Activated B cell treated with CpG ODN at 0.5 μM for 24 hours (primary cell): ENCODE measurements around the gene PARM1. TPM values are rescaled to one million over a fixed set of nuclear protein-coding genes. Genes with fewer than 3 reads are reported as not detected.

Source experiments
- ATAC-seq: fragments of 200-7000 bp; cut with Tn5 transposase; one replicate; pipeline ENCODE4 v1.10.0; 2021; ENCODE audit warnings: low read depth, mild to moderate bottlenecking, moderate library complexity
- CTCF ChIA-PET: fragments of 350-600 bp; sonication (Branson Sonifier 250); formaldehyde crosslinking; loops from one replicate; lab custom pipeline; 2021; ENCODE audit warnings: antibody characterized with exemption; lab: Charles Lee
- POLR2A ChIA-PET: fragments of 350-600 bp; sonication (Branson Sonifier 250); formaldehyde crosslinking; loops from one replicate; lab custom pipeline; 2021; ENCODE audit warnings: antibody characterized with exemption; lab: Charles Lee
- DNase-seq: peaks from one replicate; pipeline ENCODE4 v3.0.0; 2022
- H3K27ac Mint-ChIP-seq: one replicate; pipeline ENCODE4 v1.8.0; 2020; ENCODE audit warnings: mixed read lengths
- H3K27me3 Mint-ChIP-seq: one replicate; pipeline ENCODE4 v1.8.0; 2021; ENCODE audit warnings: mixed read lengths
- H3K36me3 Mint-ChIP-seq: one replicate; pipeline ENCODE4 v1.8.0; 2021; ENCODE audit warnings: low read depth, mixed read lengths
- H3K4me1 Mint-ChIP-seq: one replicate; pipeline ENCODE4 v1.8.0; 2021; ENCODE audit warnings: mixed read lengths
- H3K4me3 Mint-ChIP-seq: one replicate; pipeline ENCODE4 v1.8.0; 2020; ENCODE audit warnings: mild to moderate bottlenecking, mixed read lengths
- H3K9me3 Mint-ChIP-seq: one replicate; pipeline ENCODE4 v1.8.0; 2020; ENCODE audit warnings: mixed read lengths
- intact Hi-C: fragments of 100-400 bp; cut with micrococcal nuclease; formaldehyde crosslinking; loops from one replicate; pipeline ENCODE4 v1.15.1; 2024
- total RNA-seq: library from RNA; stranded (reverse); gene quantifications from 2 replicates; pipeline ENCODE4 v1.2.3, GENCODE V29; 2022
- TF ChIP-seq, protein P1 (sequence below): fragments of 200-600 bp; IDR thresholded peaks from one replicate; pipeline ENCODE4 v1.8.0; 2022; ENCODE audit warnings: antibody characterized with exemption, mild to moderate bottlenecking

The PARM1 gene
- total RNA-seq, 1 donor from 2014 or later: 6.5 TPM

GRCh38 chr4:75030649-75031235 lies 97.8 kb downstream of the PARM1 start:
- intact Hi-C loops: no loop called here
- no peak for DNase-seq
- Mint-ChIP-seq H3K4me3 (no peak overlapping the region), H3K27ac (peak overlapping the region; percentile 33), H3K9me3 (no peaks in the 10 kb centered on the region), H3K36me3 (peaks cover 20% of the 10 kb centered on the region), H3K4me1 (peaks cover 28% of the 10 kb centered on the region), H3K27me3 (no peaks in the 10 kb centered on the region)
- ChIA-PET CTCF (no interaction called here), POLR2A (no interaction called here)
- TF ChIP-seq, protein P1, sequence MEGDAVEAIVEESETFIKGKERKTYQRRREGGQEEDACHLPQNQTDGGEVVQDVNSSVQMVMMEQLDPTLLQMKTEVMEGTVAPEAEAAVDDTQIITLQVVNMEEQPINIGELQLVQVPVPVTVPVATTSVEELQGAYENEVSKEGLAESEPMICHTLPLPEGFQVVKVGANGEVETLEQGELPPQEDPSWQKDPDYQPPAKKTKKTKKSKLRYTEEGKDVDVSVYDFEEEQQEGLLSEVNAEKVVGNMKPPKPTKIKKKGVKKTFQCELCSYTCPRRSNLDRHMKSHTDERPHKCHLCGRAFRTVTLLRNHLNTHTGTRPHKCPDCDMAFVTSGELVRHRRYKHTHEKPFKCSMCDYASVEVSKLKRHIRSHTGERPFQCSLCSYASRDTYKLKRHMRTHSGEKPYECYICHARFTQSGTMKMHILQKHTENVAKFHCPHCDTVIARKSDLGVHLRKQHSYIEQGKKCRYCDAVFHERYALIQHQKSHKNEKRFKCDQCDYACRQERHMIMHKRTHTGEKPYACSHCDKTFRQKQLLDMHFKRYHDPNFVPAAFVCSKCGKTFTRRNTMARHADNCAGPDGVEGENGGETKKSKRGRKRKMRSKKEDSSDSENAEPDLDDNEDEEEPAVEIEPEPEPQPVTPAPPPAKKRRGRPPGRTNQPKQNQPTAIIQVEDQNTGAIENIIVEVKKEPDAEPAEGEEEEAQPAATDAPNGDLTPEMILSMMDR: no peak
- peak; percentile 34 for ATAC-seq

DNA sequence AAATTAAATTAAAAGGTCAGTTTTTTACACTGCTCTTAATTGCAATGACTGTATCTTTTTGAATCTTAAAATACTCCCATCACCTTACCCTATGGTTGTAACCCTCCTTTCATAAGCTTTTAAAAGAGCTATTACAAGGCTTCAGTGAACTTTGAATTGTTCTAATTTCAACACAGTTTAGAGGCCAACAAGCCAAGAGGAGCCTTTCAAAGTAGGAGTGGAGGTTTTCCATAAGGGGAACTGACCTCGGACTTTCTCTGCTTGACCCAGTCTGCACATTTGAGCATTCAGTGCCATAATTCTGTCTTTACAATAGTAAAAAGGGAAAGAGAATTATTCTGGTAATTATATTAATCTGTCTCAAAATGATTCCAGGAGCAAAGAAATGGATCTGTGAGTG lies 98.9 kb downstream of the PARM1 start:
- Mint-ChIP-seq H3K36me3 (peaks cover 23% of the 10 kb centered on the region), H3K4me1 (peaks cover 38% of the 10 kb centered on the region), H3K4me3 (no peak overlapping the region), H3K9me3 (no peaks in the 10 kb centered on the region), H3K27me3 (no peaks in the 10 kb centered on the region), H3K27ac (no peak overlapping the region)
- TF ChIP-seq, protein P1: no peak
- ChIA-PET POLR2A (no interaction called here), CTCF (no interaction called here)
- intact Hi-C loops: no loop called here
- DNase-seq (no peak), ATAC-seq (no peak)

GRCh38 chr4:75034523-75034922 lies 101.6 kb downstream of the PARM1 start:
- ATAC-seq (no peak), DNase-seq (no peak)
- POLR2A ChIA-PET: no interaction called here
- intact Hi-C loops: no loop called here
- Mint-ChIP-seq H3K36me3 (peaks cover 16% of the 10 kb centered on the region), H3K9me3 (no peaks in the 10 kb centered on the region), H3K27ac (no peak overlapping the region), H3K4me1 (peaks cover 48% of the 10 kb centered on the region), H3K27me3 (no peaks in the 10 kb centered on the region), H3K4me3 (no peak overlapping the region)
- CTCF ChIA-PET: no interaction called here
- TF ChIP-seq, protein P1: no peak

DNA sequence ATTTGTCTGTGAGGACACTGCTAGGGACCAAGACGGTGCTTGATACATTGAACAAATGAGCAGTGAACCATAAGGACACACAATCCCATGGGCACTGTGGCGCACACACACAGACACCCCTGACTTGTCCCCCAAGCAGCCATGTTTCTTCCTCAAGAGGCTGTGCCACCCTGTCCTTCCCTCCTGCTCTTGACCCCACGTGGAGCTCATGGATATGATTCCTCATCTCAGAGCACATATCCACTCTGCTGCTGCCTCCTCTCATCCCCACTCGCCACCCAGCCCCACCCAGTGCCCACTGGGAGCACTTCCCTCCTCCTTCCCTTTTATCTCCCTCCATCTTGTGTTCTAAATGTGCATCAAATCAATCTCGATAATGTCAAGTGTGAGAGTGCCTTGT lies 102.4 kb downstream of the PARM1 start:
- H3K27me3 Mint-ChIP-seq: no peaks in the 10 kb centered on the region
- ChIA-PET POLR2A (no interaction called here), CTCF (no interaction called here)
- DNase-seq (no peak), ATAC-seq (no peak)
- H3K36me3 Mint-ChIP-seq: peaks cover 16% of the 10 kb centered on the region
- intact Hi-C loops: no loop called here
- H3K4me3 Mint-ChIP-seq: no peak overlapping the region
- no peak overlapping the region for H3K27ac Mint-ChIP-seq
- no peaks in the 10 kb centered on the region for H3K9me3 Mint-ChIP-seq
- TF ChIP-seq, protein P1: no peak
- H3K4me1 Mint-ChIP-seq: peaks cover 42% of the 10 kb centered on the region

DNA sequence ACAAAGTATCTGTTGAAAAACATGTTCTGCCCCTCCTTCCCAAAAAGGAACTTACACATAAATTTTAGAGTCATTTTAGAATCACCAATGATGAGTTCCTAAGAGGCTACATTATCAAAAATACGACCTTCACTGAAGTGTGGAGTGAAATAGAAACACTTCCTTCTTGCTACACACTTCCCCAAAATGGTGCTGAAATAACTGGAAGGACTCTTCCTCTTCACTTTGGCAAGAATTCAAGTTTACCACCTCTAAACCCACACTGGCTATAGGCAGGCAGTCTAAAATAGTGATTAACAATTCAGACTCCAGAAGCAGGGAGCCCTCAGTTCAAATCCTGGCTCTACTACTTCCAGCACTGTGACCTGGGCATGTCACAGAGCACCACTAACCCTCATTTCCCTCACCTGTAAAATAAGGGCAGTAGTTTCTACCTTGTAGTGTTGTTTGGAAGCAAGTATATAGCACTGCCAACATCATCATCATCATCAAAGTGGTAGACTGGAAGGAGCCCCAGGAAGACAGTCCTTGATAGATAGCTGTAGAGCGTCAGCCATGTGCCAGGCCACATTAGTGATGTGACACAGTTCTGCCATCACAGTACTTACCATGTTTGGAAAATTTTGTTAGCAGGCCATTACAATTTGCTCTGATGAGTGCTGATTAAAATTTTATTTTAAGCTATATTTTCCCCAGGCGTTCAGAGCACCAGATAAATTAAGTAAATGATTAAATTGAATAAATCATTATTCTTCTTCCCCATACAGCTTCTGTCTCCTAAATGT lies 103.3 kb downstream of the PARM1 start:
- no peak for DNase-seq
- intact Hi-C loops: no loop called here
- peaks cover 16% of the 10 kb centered on the region for H3K36me3 Mint-ChIP-seq

More for the DNA sequence above, 103.3 kb downstream of the PARM1 start:
- Mint-ChIP-seq H3K4me3 (no peak overlapping the region), H3K27ac (peak overlapping the region; percentile 55), H3K27me3 (no peaks in the 10 kb centered on the region), H3K4me1 (peaks cover 41% of the 10 kb centered on the region), H3K9me3 (no peaks in the 10 kb centered on the region)
- POLR2A ChIA-PET: no interaction called here
- ATAC-seq: peak; percentile 73
- CTCF ChIA-PET: no interaction called here
- TF ChIP-seq, protein P1: no peak
